Peyer's patch (tissue), 4 donors: ENCODE results near the gene PKDCC. TPM values are rescaled to one million over a fixed set of nuclear protein-coding genes. Genes with fewer than 3 reads are reported as not detected.

Experiments used
- DNase-seq, 3 donors: peaks; one replicate each; pipeline ENCODE4 v3.0.0-alpha.2; 2017 to 2019
- H3K27ac ChIP-seq, 4 donors: fragments of 200-600 bp; sonication (generic); one replicate each; pipeline ENCODE4 v1.5.1; 2016 to 2019
- H3K27me3 ChIP-seq, 2 donors: fragments of 200-600 bp; sonication (generic); one replicate each; pipeline ENCODE4 v1.5.1; 2019
- H3K36me3 ChIP-seq, 3 donors: fragments of 200-600 bp; sonication (generic); one replicate each; pipeline ENCODE4 v1.5.1; 2016 to 2019
- H3K4me1 ChIP-seq, 4 donors: fragments of 200-600 bp; sonication (generic); one replicate each; pipeline ENCODE4 v1.5.1; 2016 to 2019
- H3K4me3 ChIP-seq, 4 donors: fragments of 200-600 bp; sonication (generic); 1 replicate in 3 of 4; 2 replicates in 1 of 4; pipeline ENCODE4 v1.5.1; 2016 to 2019; ENCODE audit warnings: mild to moderate bottlenecking in 1 of 4
- H3K9me3 ChIP-seq, 4 donors: fragments of 200-600 bp; sonication (generic); one replicate each; pipeline ENCODE4 v1.5.1; 2016 to 2019; ENCODE audit warnings: mild to moderate bottlenecking in 1 of 4
- POLR2A ChIP-seq, 2 donors: fragments of 450-650 bp; IDR thresholded peaks; one replicate each; pipeline ENCODE4 v1.5.1; 2017; ENCODE audit warnings: antibody characterized with exemption in 2 of 2, mild to moderate bottlenecking in 2 of 2, moderate library complexity in 2 of 2
- total RNA-seq, 4 donors: library from RNA; depleted of rRNA; stranded (reverse); fragments of >200 nt; gene quantifications; one replicate each; pipeline ENCODE4 v1.1.0, GENCODE V29; 2016
- TF ChIP-seq, protein P1 (sequence below), 6 experiments: fragments of 450-650 bp in 4 of 6; fragments of 200-600 bp in 2 of 6; sonication (generic) in 1 of 6; IDR thresholded peaks; one replicate each; pipeline ENCODE4 v1.5.1; 2017 to 2019; ENCODE audit warnings: antibody characterized with exemption in 6 of 6, mild to moderate bottlenecking in 3 of 6, moderate library complexity in 1 of 6

Gene PKDCC
- total RNA-seq, 4 donors from 2014 or later, result 113 to 210 (median 157) TPM

DNA sequence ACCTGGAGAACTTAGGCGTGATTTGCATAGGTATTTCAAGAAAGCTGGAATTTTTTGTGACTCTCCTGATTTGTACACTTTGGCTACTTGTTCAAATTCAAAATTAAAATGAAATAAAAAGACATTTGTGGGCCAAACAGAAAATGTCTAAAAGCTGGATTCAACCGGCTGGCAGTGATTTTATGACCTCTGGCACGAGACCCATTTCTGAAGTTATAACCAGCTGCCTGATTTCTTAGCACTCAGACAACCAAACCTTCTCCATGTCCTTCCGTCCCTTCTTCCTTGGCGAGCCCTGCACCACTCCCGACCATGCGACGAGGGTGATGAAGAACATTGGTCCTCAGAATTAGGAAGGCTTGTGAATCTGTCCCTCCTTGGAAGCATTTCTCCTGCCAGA, 19.7 kb downstream of the PKDCC start:
- Histone ChIP-seq H3K27me3 (no peaks in the 10 kb centered on the region), H3K9me3 (no peaks in the 10 kb centered on the region), H3K4me3 (no peak overlapping the region), H3K4me1 (peaks cover 0 to 30% (median 2%) of the 10 kb centered on the region in 4 donors), H3K27ac (no peak overlapping the region), H3K36me3 (no peaks in the 10 kb centered on the region)
- TF ChIP-seq, protein P1, sequence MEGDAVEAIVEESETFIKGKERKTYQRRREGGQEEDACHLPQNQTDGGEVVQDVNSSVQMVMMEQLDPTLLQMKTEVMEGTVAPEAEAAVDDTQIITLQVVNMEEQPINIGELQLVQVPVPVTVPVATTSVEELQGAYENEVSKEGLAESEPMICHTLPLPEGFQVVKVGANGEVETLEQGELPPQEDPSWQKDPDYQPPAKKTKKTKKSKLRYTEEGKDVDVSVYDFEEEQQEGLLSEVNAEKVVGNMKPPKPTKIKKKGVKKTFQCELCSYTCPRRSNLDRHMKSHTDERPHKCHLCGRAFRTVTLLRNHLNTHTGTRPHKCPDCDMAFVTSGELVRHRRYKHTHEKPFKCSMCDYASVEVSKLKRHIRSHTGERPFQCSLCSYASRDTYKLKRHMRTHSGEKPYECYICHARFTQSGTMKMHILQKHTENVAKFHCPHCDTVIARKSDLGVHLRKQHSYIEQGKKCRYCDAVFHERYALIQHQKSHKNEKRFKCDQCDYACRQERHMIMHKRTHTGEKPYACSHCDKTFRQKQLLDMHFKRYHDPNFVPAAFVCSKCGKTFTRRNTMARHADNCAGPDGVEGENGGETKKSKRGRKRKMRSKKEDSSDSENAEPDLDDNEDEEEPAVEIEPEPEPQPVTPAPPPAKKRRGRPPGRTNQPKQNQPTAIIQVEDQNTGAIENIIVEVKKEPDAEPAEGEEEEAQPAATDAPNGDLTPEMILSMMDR (IDR thresholded peaks at IDR 0.05), result no peak
- TF ChIP-seq POLR2A (IDR thresholded peaks at IDR 0.05), result no peak
- peak in 2 of 3 donors; percentile 14 to 15 for DNase-seq

DNA sequence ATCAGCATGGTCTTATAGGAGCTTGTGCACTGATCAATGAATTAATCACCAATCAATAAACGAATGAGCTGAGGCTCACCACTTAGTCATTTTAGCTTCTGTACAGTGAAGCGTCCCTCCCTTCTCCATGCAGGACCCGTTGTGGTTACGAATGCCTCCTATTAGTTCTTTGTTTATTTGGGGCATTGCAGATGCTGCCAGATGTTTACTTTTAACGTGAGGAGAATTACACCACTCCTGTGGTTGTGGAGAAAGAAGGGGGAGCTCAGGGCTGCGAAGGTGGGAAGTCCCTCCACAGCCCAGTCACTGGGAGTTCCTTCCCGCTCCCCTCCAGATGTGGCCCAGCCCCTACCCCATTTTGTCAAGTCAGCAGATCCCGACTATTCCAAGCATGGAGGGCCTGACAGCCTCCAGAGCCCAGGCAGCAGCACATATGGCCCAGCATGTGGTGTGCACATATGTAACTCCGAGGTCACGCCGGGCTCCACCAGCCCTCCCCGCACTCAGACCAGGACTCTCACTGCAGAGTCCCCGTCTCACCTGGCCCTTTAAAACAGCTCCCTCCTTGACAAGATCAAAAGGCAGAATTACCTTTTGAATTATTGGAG, 20.9 kb downstream of the PKDCC start:
- Histone ChIP-seq H3K4me1 (peaks cover 0 to 37% (median 4%) of the 10 kb centered on the region in 4 donors), H3K9me3 (no peaks in the 10 kb centered on the region), H3K4me3 (no peak overlapping the region), H3K27ac (no peak overlapping the region), H3K36me3 (no peaks in the 10 kb centered on the region), H3K27me3 (no peaks in the 10 kb centered on the region)
- TF ChIP-seq, protein P1 (IDR thresholded peaks at IDR 0.05), result no peak
- peak in 1 of 3 donors; percentile 12 for DNase-seq

DNA sequence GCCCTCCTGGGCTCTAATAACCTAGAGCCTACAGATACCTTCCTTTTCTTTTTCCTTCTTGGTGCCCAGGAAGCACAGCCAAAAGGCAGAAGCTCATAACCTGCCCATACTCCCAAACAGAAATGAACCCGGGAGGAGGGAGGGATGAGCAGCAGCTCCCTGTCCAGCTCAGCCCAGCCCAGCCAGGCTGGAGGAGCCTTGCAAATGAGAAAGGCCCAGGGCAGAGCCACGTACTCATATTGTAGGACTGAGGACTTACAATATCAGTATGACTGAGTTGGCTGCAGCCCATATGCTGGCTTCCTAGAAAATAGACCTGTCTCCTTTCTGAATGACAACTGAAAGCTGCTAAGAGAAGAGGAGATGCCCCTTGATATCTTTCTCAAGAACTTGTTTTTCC, 21.7 kb downstream of the PKDCC start:
- H3K9me3 ChIP-seq, result no peaks in the 10 kb centered on the region
- DNase-seq, result no peak

DNA sequence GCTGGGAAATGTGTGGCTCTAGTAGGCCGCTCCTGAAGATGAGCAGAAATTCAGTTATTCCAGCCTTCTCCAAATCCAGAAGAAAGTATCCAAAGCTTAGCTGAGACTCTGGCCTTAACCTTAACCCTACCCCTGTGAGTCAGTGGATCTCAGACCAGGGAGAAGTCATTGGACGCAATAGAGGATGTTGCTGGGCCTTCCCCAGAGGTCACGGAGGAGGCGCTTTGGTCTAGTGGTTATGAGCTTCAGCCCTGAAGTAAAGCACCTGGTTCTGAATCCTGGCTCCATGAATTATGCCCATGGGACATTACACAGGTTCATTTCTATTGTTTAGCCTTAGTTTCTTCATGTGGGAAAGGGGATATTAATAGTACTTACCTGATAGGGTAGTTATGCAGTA, 24.0 kb downstream of the PKDCC start:
- DNase-seq, result peak in 1 of 3 donors; percentile 64
- no peak overlapping the region for H3K4me3 ChIP-seq
- H3K4me1 ChIP-seq, result peaks cover 0 to 36% (median 3%) of the 10 kb centered on the region in 4 donors
- no peaks in the 10 kb centered on the region for H3K9me3 ChIP-seq
- H3K36me3 ChIP-seq, result no peaks in the 10 kb centered on the region
- no peak for TF ChIP-seq POLR2A (IDR thresholded peaks at IDR 0.05)
- TF ChIP-seq, protein P1 (IDR thresholded peaks at IDR 0.05), result no peak
- H3K27me3 ChIP-seq, result no peaks in the 10 kb centered on the region
- peak overlapping the region in 3 of 4 donors; percentile 63 to 87 (median 72) for H3K27ac ChIP-seq

More for the DNA sequence above, 21.7 kb downstream of the PKDCC start:
- Histone ChIP-seq H3K27ac (no peak overlapping the region), H3K4me1 (peaks cover 0 to 32% (median 3%) of the 10 kb centered on the region in 4 donors), H3K36me3 (no peaks in the 10 kb centered on the region), H3K27me3 (no peaks in the 10 kb centered on the region), H3K4me3 (no peak overlapping the region)
- TF ChIP-seq POLR2A (IDR thresholded peaks at IDR 0.05), result no peak
- TF ChIP-seq, protein P1 (IDR thresholded peaks at IDR 0.05), result no peak

DNA sequence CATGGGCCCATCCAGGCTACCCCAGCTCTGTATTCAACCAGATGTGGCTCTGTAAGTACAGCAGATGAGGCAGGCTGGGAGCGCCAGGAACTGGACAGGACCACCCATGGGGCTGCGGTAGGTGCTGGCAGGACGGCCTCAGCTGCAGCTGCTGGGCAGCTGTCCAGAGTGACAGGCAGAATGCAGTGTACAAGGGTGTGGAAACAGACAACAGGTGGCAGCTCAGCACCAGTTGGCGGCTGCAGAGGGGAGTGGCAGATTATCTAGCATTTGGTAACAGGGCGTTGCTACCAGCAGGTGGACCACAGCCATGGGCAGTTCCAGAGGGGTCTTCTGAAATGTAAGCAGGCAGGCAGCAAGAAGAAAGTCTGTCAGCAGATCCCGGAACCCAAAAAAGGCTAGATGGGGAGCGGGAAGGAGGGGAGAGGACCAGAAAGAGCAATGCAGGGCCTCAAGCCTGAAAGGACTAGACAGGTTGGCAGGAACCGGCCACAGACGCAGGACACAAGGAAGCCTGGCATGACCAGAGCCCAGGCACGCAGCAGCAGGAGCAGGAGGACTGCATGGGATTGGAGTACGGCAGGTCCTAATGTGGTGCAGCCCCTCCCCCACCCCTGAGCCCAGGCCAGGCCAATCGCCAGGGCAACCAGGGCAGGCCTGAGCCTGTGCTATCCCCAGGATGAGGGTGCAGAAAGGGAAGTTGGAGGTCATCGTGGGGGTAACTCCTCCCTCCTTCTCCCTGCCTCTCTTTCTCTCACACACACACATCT, 24.7 kb downstream of the PKDCC start:
- Histone ChIP-seq H3K4me3 (no peak overlapping the region), H3K4me1 (peaks cover 0 to 36% (median 3%) of the 10 kb centered on the region in 4 donors), H3K9me3 (no peaks in the 10 kb centered on the region), H3K36me3 (no peaks in the 10 kb centered on the region), H3K27ac (peak overlapping the region in 3 of 4 donors; percentile 63 to 87 (median 72)), H3K27me3 (no peaks in the 10 kb centered on the region)
- peak in 2 of 3 donors; percentile 86 to 88 for DNase-seq
- TF ChIP-seq, protein P1 (IDR thresholded peaks at IDR 0.05), result peak in 3 of 6 experiments; percentile 36 to 46 (median 42)
- no peak for TF ChIP-seq POLR2A (IDR thresholded peaks at IDR 0.05)
